ENCODE results near the gene EVA1A. TPM values are rescaled to one million over a fixed set of nuclear protein-coding genes. Genes with fewer than 3 reads are reported as not detected.

The EVA1A gene
- total RNA-seq, 1 donor from 2014 or later = 19.9 TPM

GRCh38 chr2:75475976-75476375, 84.8 kb downstream of the EVA1A start:
- DNase-seq (ENCODE audit: low spot score) = no peak
- H3K4me1 Mint-ChIP-seq (ENCODE audit: unreplicated experiment) = peaks cover 17% of the 10 kb centered on the region
- no peaks in the 10 kb centered on the region for H3K27me3 Mint-ChIP-seq (ENCODE audit: unreplicated experiment)
- H3K36me3 Mint-ChIP-seq (ENCODE audit: low read depth, unreplicated experiment) = no peaks in the 10 kb centered on the region
- H3K4me3 Mint-ChIP-seq (ENCODE audit: unreplicated experiment) = no peak overlapping the region
- TF ChIP-seq CTCF (IDR thresholded peaks at IDR 0.05; ENCODE audit: unreplicated experiment) = no peak
- no peak overlapping the region for H3K27ac Mint-ChIP-seq (ENCODE audit: unreplicated experiment)
- H3K9me3 Mint-ChIP-seq (ENCODE audit: unreplicated experiment) = no peaks in the 10 kb centered on the region

- Mint-ChIP-seq H3K4me1 (ENCODE audit: unreplicated experiment) (peaks cover 14% of the 10 kb centered on the region), H3K4me3 (ENCODE audit: unreplicated experiment) (no peak overlapping the region), H3K27ac (ENCODE audit: unreplicated experiment) (no peak overlapping the region), H3K27me3 (ENCODE audit: unreplicated experiment) (no peaks in the 10 kb centered on the region), H3K9me3 (ENCODE audit: unreplicated experiment) (no peaks in the 10 kb centered on the region), H3K36me3 (ENCODE audit: low read depth, unreplicated experiment) (no peaks in the 10 kb centered on the region)
- no peak for TF ChIP-seq CTCF (IDR thresholded peaks at IDR 0.05; ENCODE audit: unreplicated experiment)
- no peak for DNase-seq (ENCODE audit: low spot score)
Measured at GRCh38 chr2:75475049-75475448, 85.7 kb downstream of the EVA1A start.

GRCh38 chr2:75474115-75474514, 86.6 kb downstream of the EVA1A start:
- no peaks in the 10 kb centered on the region for H3K9me3 Mint-ChIP-seq (ENCODE audit: unreplicated experiment)

GRCh38 chr2:75466708-75467311, 93.9 kb downstream of the EVA1A start:
- Mint-ChIP-seq H3K9me3 (ENCODE audit: unreplicated experiment) (no peaks in the 10 kb centered on the region), H3K27ac (ENCODE audit: unreplicated experiment) (peak overlapping the region; percentile 61), H3K4me1 (ENCODE audit: unreplicated experiment) (peaks cover 21% of the 10 kb centered on the region), H3K36me3 (ENCODE audit: low read depth, unreplicated experiment) (no peaks in the 10 kb centered on the region), H3K27me3 (ENCODE audit: unreplicated experiment) (no peaks in the 10 kb centered on the region), H3K4me3 (ENCODE audit: unreplicated experiment) (no peak overlapping the region)
- TF ChIP-seq CTCF (IDR thresholded peaks at IDR 0.05; ENCODE audit: unreplicated experiment) = peak; percentile 83
- DNase-seq (ENCODE audit: low spot score) = peak; percentile 47

More at GRCh38 chr2:75474115-75474514, 86.6 kb downstream of the EVA1A start:
- no peak for TF ChIP-seq CTCF (IDR thresholded peaks at IDR 0.05; ENCODE audit: unreplicated experiment)
- DNase-seq (ENCODE audit: low spot score) = no peak
- H3K4me1 Mint-ChIP-seq (ENCODE audit: unreplicated experiment) = peaks cover 9% of the 10 kb centered on the region
- no peak overlapping the region for H3K27ac Mint-ChIP-seq (ENCODE audit: unreplicated experiment)
- H3K27me3 Mint-ChIP-seq (ENCODE audit: unreplicated experiment) = no peaks in the 10 kb centered on the region
- no peaks in the 10 kb centered on the region for H3K36me3 Mint-ChIP-seq (ENCODE audit: low read depth, unreplicated experiment)
- H3K4me3 Mint-ChIP-seq (ENCODE audit: unreplicated experiment) = no peak overlapping the region

GRCh38 chr2:75465317-75465984, 95.3 kb downstream of the EVA1A start:
- H3K36me3 Mint-ChIP-seq (ENCODE audit: low read depth, unreplicated experiment) = no peaks in the 10 kb centered on the region
- TF ChIP-seq CTCF (IDR thresholded peaks at IDR 0.05; ENCODE audit: unreplicated experiment) = no peak
- H3K4me1 Mint-ChIP-seq (ENCODE audit: unreplicated experiment) = peaks cover 21% of the 10 kb centered on the region

More at GRCh38 chr2:75465317-75465984, 95.3 kb downstream of the EVA1A start:
- no peaks in the 10 kb centered on the region for H3K27me3 Mint-ChIP-seq (ENCODE audit: unreplicated experiment)
- H3K4me3 Mint-ChIP-seq (ENCODE audit: unreplicated experiment) = no peak overlapping the region
- no peak overlapping the region for H3K27ac Mint-ChIP-seq (ENCODE audit: unreplicated experiment)
- H3K9me3 Mint-ChIP-seq (ENCODE audit: unreplicated experiment) = no peaks in the 10 kb centered on the region
- peak; percentile 10 for DNase-seq (ENCODE audit: low spot score)
